ENCODE data around the gene EYS. TPM values are rescaled to one million over a fixed set of nuclear protein-coding genes. Genes with fewer than 3 reads are reported as not detected.

Gene EYS
- total RNA-seq, 1 experiment from 2014 or later = not detected

DNA sequence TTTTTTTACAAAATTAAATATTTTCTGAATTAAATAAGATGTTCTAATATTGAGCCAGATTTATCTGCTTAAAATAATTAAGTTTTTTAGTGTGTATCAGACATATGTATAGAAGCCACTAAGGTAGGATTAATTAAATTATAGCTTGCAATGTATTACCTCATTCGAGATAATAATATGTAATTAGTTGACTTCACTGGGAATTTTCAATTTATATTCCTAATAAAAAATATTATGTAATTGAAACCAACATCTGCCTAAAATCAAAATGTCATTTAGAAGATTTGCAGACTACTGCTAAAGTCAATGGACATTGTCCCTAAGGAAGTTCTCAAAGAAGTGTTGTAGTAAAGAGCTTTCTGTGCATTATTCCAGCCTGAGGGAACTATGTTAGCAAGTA is 254.7 kb downstream of the EYS start:
- Histone ChIP-seq H3K9me3 (ENCODE audit: control insufficient read depth in 1 of 2, insufficient read depth in 1 of 2, low read depth in 1 of 2, low read length in 2 of 2) (peaks cover 11 to 22% of the 10 kb centered on the region in 2 experiments; a peak in 2 of 4 replicates), H3K9ac (ENCODE audit: low read length) (no peak overlapping the region), H2AFZ (ENCODE audit: low read depth, low read length, poor library complexity, severe bottlenecking) (no peak overlapping the region), H3K9me2 (ENCODE audit: insufficient read depth) (no peaks in the 10 kb centered on the region), H3K36me3 (ENCODE audit: control insufficient read depth in 1 of 2, insufficient read depth in 2 of 2, low read length in 2 of 2) (no peaks in the 10 kb centered on the region; a peak in 1 of 4 replicates), H3K4me3 (replicated peaks in 1 of 2; ENCODE audit: low read depth in 1 of 2, low read length in 2 of 2) (no peak overlapping the region), H3K4me1 (ENCODE audit: control insufficient read depth in 1 of 2, insufficient read depth in 2 of 2, low read length in 2 of 2) (no peaks in the 10 kb centered on the region), H3K79me2 (ENCODE audit: insufficient read depth, low read length) (no peaks in the 10 kb centered on the region), H4K20me1 (ENCODE audit: insufficient read depth) (no peaks in the 10 kb centered on the region), H3K4me2 (ENCODE audit: low read length) (no peak overlapping the region), H3K27ac (ENCODE audit: low read depth, low read length) (no peak overlapping the region), H3K27me3 (ENCODE audit: insufficient read depth, low read length) (no peaks in the 10 kb centered on the region)
- ChIA-PET RAD21 (ENCODE audit: low non-redundant PET in 1 of 2, low total read pairs in 2 of 2, uncharacterized antibody in 2 of 2, unreplicated experiment in 2 of 2) (no interaction called here), CTCF (no interaction called here), POLR2A (no interaction called here)
- TF ChIP-seq ELF1 (IDR thresholded peaks at IDR 0.05; ENCODE audit: borderline replicate concordance, low read depth) (no peak), SIN3A (IDR thresholded peaks at IDR 0.05; ENCODE audit: low read depth) (no peak), CTCF (IDR thresholded peaks at IDR 0.05 in 2 of 3, conservative IDR thresholded peaks at IDR 0.05 in 1 of 3; ENCODE audit: borderline replicate concordance in 1 of 3, insufficient read depth in 1 of 3, low read depth in 2 of 3, low read length in 2 of 3) (no peak), RAD21 (IDR thresholded peaks at IDR 0.05; ENCODE audit: low read depth) (no peak)
- BruUV-seq (replicated peaks) = no TSS peak
- intact Hi-C loops (cut with micrococcal nuclease) = no loop called here
- DNase-seq (ENCODE audit: low read depth, low spot score) = no peak
- ATAC-seq = no peak

GRCh38 chr6:65450451-65450850 is 256.6 kb downstream of the EYS start:
- H3K4me2 ChIP-seq (ENCODE audit: low read length) = no peak overlapping the region
- no peak overlapping the region for H3K4me3 ChIP-seq (replicated peaks in 1 of 2; ENCODE audit: low read depth in 1 of 2, low read length in 2 of 2)
- intact Hi-C loops (cut with micrococcal nuclease) = no loop called here
- BruUV-seq (replicated peaks) = no TSS peak
- TF ChIP-seq JUND (IDR thresholded peaks at IDR 0.05) (no peak), MAX (IDR thresholded peaks at IDR 0.05) (no peak), ZFX (IDR thresholded peaks at IDR 0.05) (no peak), CEBPB (IDR thresholded peaks at IDR 0.05; ENCODE audit: low read depth) (no peak), RAD21 (IDR thresholded peaks at IDR 0.05; ENCODE audit: low read depth) (no peak), EGR1 (IDR thresholded peaks at IDR 0.05; ENCODE audit: low read depth) (no peak), EZH2 (IDR thresholded peaks at IDR 0.05) (no peak), TCF7L2 (IDR thresholded peaks at IDR 0.05; ENCODE audit: borderline replicate concordance, extremely low read depth, insufficient read depth, insufficient read length) (no peak), POLR2AphosphoS5 (IDR thresholded peaks at IDR 0.05; ENCODE audit: low read depth, low read length) (no peak), EZH2phosphoT487 (IDR thresholded peaks at IDR 0.05; ENCODE audit: borderline replicate concordance) (no peak), YY1 (IDR thresholded peaks at IDR 0.05; ENCODE audit: extremely low read depth, insufficient replicate concordance, low read depth, low read length) (no peak)
- TF ChIP-seq, protein P1, sequence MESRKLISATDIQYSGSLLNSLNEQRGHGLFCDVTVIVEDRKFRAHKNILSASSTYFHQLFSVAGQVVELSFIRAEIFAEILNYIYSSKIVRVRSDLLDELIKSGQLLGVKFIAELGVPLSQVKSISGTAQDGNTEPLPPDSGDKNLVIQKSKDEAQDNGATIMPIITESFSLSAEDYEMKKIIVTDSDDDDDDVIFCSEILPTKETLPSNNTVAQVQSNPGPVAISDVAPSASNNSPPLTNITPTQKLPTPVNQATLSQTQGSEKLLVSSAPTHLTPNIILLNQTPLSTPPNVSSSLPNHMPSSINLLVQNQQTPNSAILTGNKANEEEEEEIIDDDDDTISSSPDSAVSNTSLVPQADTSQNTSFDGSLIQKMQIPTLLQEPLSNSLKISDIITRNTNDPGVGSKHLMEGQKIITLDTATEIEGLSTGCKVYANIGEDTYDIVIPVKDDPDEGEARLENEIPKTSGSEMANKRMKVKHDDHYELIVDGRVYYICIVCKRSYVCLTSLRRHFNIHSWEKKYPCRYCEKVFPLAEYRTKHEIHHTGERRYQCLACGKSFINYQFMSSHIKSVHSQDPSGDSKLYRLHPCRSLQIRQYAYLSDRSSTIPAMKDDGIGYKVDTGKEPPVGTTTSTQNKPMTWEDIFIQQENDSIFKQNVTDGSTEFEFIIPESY (IDR thresholded peaks at IDR 0.05; ENCODE audit: extremely low read depth, insufficient replicate concordance, low read length) = no peak
- TF ChIP-seq, protein P2, sequence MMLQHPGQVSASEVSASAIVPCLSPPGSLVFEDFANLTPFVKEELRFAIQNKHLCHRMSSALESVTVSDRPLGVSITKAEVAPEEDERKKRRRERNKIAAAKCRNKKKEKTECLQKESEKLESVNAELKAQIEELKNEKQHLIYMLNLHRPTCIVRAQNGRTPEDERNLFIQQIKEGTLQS (IDR thresholded peaks at IDR 0.05) = no peak
- H3K36me3 ChIP-seq (ENCODE audit: control insufficient read depth in 1 of 2, insufficient read depth in 2 of 2, low read length in 2 of 2) = no peaks in the 10 kb centered on the region; a peak in 1 of 4 replicates
- ChIA-PET POLR2A (no interaction called here), RAD21 (ENCODE audit: low non-redundant PET in 1 of 2, low total read pairs in 2 of 2, uncharacterized antibody in 2 of 2, unreplicated experiment in 2 of 2) (no interaction called here), CTCF (no interaction called here)
- no peaks in the 10 kb centered on the region for H3K9me2 ChIP-seq (ENCODE audit: insufficient read depth)
- H3K9me3 ChIP-seq (ENCODE audit: control insufficient read depth in 1 of 2, insufficient read depth in 1 of 2, low read depth in 1 of 2, low read length in 2 of 2) = peaks cover 11 to 22% of the 10 kb centered on the region in 2 experiments; a peak in 2 of 4 replicates
- H3K9ac ChIP-seq (ENCODE audit: low read length) = no peak overlapping the region
- H3K4me1 ChIP-seq (ENCODE audit: control insufficient read depth in 1 of 2, insufficient read depth in 2 of 2, low read length in 2 of 2) = no peaks in the 10 kb centered on the region
- no peak for ATAC-seq
- H3K27me3 ChIP-seq (ENCODE audit: insufficient read depth, low read length) = no peaks in the 10 kb centered on the region
- H3K27ac ChIP-seq (ENCODE audit: low read depth, low read length) = no peak overlapping the region
- H4K20me1 ChIP-seq (ENCODE audit: insufficient read depth) = no peaks in the 10 kb centered on the region
- DNase-seq (ENCODE audit: low read depth, low spot score) = no peak
- H2AFZ ChIP-seq (ENCODE audit: low read depth, low read length, poor library complexity, severe bottlenecking) = no peak overlapping the region
- no peaks in the 10 kb centered on the region for H3K79me2 ChIP-seq (ENCODE audit: insufficient read depth, low read length)
